Putamen (tissue), 1 donor: ENCODE measurements around the gene DGCR6L.
"Not testable (repeated sequence)": the region's sequence is repeated elsewhere in the genome, so short reads cannot be mapped to it uniquely, and the experiment has no call there.

ENCODE experiments used
- DNase-seq: peaks from one replicate; pipeline ENCODE4 v3.0.0-alpha.2; 2016; ENCODE audit warnings: low spot score

Gene DGCR6L

GRCh38 chr22:20275836-20276235, 44.0 kb downstream of the DGCR6L start:
- no peak for DNase-seq

- DNase-seq: not testable (repeated sequence)
Measured at GRCh38 chr22:20275325-20275724, 44.5 kb downstream of the DGCR6L start.

GRCh38 chr22:20274374-20274773, 45.5 kb downstream of the DGCR6L start:
- not testable (repeated sequence) for DNase-seq

GRCh38 chr22:20273758-20274181, 46.1 kb downstream of the DGCR6L start:
- no peak for DNase-seq

- DNase-seq: no peak
Measured at GRCh38 chr22:20272700-20273099, 47.2 kb downstream of the DGCR6L start.

GRCh38 chr22:20272174-20272573, 47.7 kb downstream of the DGCR6L start:
- DNase-seq: no peak

GRCh38 chr22:20271114-20271994, 48.5 kb downstream of the DGCR6L start:
- no peak for DNase-seq

GRCh38 chr22:20270190-20271113, 49.4 kb downstream of the DGCR6L start:
- DNase-seq: not testable (repeated sequence)

GRCh38 chr22:20269673-20270072, 50.2 kb downstream of the DGCR6L start:
- DNase-seq: not testable (repeated sequence)

- not testable (repeated sequence) for DNase-seq
Measured at GRCh38 chr22:20269201-20269600, 50.7 kb downstream of the DGCR6L start.

GRCh38 chr22:20268279-20269012, 51.4 kb downstream of the DGCR6L start, which contains the start of gene RTN4R:
Gene RTN4R (minus strand): TSS chr22:20268318. CDS start chr22:20268092, 226 bp downstream.
- DNase-seq: no peak

GRCh38 chr22:20267441-20268278, 52.2 kb downstream of the DGCR6L start:
- DNase-seq: no peak

- not testable (repeated sequence) for DNase-seq
Measured at GRCh38 chr22:20266667-20267440, 53.0 kb downstream of the DGCR6L start.

- not testable (repeated sequence) for DNase-seq
Measured at GRCh38 chr22:20265772-20266666, 53.8 kb downstream of the DGCR6L start.

- no peak for DNase-seq
Measured at GRCh38 chr22:20264614-20265452, 55.0 kb downstream of the DGCR6L start.
